HG02840 (cell line): ENCODE data around the gene KRTAP5-10.
"Not testable (repeated sequence)": the region's sequence is repeated elsewhere in the genome, so short reads cannot be mapped to it uniquely, and the experiment has no call there.

Experiments used
- ATAC-seq: cut with Tn5 transposase; IDR thresholded peaks from one replicate; pipeline ENCODE4 v1.9.1; 2021; ENCODE audit warnings: mild to moderate bottlenecking, moderate library complexity, moderate number of reproducible peaks; ENCODE audit not compliant: unreplicated experiment, low FRiP score

The KRTAP5-10 gene

GRCh38 chr11:71606853-71607519 lies 41.6 kb downstream of the KRTAP5-10 start:
- ATAC-seq: not testable (repeated sequence)

DNA sequence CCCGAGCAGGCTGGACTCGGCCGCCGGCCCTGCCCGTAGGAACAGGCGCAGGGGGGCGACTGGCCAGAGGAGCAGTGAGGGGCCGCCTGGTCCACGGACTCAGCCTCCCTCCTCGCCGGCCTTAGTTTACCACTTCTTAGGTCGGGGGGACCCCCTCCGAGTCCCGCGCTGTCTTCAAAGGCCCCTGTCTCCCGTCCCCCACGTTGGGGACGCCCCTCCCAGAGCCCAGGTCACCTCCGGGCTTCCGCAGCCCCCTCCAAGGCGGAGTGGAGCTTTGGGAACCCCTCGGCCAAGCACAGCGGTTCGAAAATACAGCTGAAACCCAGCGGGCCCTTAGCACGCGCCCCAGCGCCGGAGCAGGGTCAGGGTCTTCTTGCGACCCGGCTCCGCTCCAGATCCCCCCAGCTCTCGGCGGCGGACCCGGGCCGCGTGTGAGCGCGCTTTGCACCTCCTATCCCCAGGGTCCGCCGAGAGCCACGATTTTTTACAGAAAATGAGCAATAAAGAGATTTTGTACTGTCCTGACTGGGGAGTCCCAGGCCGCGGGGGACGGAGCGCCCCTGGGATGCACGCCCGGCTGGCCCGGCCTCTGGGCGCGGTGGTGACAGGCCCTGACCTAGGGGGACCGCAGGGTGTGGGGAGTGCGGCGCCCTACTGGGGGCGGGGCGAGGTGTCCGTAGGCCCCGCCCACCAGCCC lies 42.3 kb downstream of the KRTAP5-10 start:
- not testable (repeated sequence) for ATAC-seq

GRCh38 chr11:71608272-71608671 lies 42.9 kb downstream of the KRTAP5-10 start:
- ATAC-seq: not testable (repeated sequence)

- not testable (repeated sequence) for ATAC-seq
These were observed 46.0 kb downstream of the KRTAP5-10 start for GRCh38 chr11:71611218-71611910.

- not testable (repeated sequence) for ATAC-seq
These were observed 48.6 kb downstream of the KRTAP5-10 start for GRCh38 chr11:71613931-71614330.

DNA sequence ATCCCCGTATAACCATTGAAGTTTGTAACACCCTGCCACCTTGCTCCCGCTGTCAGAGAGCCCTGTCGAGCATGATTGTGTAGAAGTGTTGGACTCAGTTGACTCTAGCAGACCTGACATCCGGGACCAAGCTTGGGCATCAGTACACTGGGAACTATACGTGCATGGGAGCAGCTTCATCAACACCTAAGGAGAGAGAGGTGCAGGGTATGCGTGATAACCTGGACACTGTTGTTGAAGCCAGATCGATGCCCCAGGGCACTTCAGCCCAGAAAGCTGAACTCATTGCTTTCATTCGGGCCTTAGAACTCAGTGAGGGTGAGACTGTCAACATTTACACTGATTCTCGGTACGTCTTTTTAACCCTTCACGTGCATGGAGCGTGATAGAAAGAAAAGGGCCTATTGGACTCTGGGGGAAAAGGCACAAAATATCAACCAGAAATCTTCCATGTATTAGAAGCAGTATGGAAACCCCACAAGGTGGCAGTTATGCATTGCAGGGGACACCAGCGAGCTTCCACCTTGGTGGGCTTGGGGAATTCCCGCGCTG lies 49.1 kb downstream of the KRTAP5-10 start:
- ATAC-seq: not testable (repeated sequence)

GRCh38 chr11:71615003-71615402 lies 49.6 kb downstream of the KRTAP5-10 start:
- ATAC-seq: not testable (repeated sequence)
